B cell (primary cell): Measurements from ENCODE around the gene DNAAF1.

Experiments
- CTCF ChIP-seq: fragments of 200-600 bp; IDR thresholded peaks from one replicate; pipeline ENCODE4 v1.8.0; 2022; ENCODE audit warnings: antibody characterized with exemption, mild to moderate bottlenecking
- EZH2 ChIP-seq: IDR thresholded peaks from 2 replicates; pipeline ENCODE4 v1.6.1; 2012; ENCODE audit warnings: borderline replicate concordance, low read depth, mild to moderate bottlenecking, moderate library complexity, low read length; ENCODE audit not compliant: insufficient read depth, poor library complexity, severe bottlenecking

- no peak for TF ChIP-seq CTCF
- TF ChIP-seq EZH2 = no peak
These were observed 7.2 kb upstream of the DNAAF1 start for GRCh38 chr16:84137769-84138357.
